CD4-positive, alpha-beta T cell treated with Interleukin-10 for 1 hour (primary cell): ENCODE results near the gene C11orf24.
"Not testable (repeated sequence)": the region's sequence is repeated elsewhere in the genome, so short reads cannot be mapped to it uniquely, and the experiment has no call there.

Source experiments
- DNase-seq: peaks from one replicate; pipeline ENCODE4 v3.0.0-alpha.2; 2020

C11orf24 gene

GRCh38 chr11:68271781-68272608, at the start of gene C11orf24:
C11orf24 (minus strand) TSS chr11:68271973; CDS start chr11:68263767, 8,206 bp downstream.
- peak; percentile 94 for DNase-seq

GRCh38 chr11:68317147-68317785, 45.5 kb upstream of the C11orf24 start:
- no peak for DNase-seq

GRCh38 chr11:68315171-68315920, 43.6 kb upstream of the C11orf24 start:
- no peak for DNase-seq

- no peak for DNase-seq
Measured at GRCh38 chr11:68314203-68315170, 42.7 kb upstream of the C11orf24 start.

- no peak for DNase-seq
Measured at GRCh38 chr11:68313574-68314202, 41.9 kb upstream of the C11orf24 start.

- DNase-seq = no peak
Measured at GRCh38 chr11:68312780-68313573, 41.2 kb upstream of the C11orf24 start.

- DNase-seq = no peak
Measured at GRCh38 chr11:68312117-68312779, 40.5 kb upstream of the C11orf24 start, which contains the start of gene LRP5. LRP5 (plus strand) TSS chr11:68312591; CDS start chr11:68312715, 124 bp downstream.

GRCh38 chr11:68311160-68312116, 39.7 kb upstream of the C11orf24 start:
- DNase-seq = no peak

GRCh38 chr11:68309621-68310185, 37.9 kb upstream of the C11orf24 start:
- DNase-seq = no peak

GRCh38 chr11:68308068-68308467, 36.3 kb upstream of the C11orf24 start:
- DNase-seq = no peak

- DNase-seq = no peak
Measured at GRCh38 chr11:68306636-68307035, 34.9 kb upstream of the C11orf24 start.

GRCh38 chr11:68303982-68304780, 32.4 kb upstream of the C11orf24 start:
- no peak for DNase-seq

- no peak for DNase-seq
Measured at GRCh38 chr11:68303083-68303482, 31.3 kb upstream of the C11orf24 start.

GRCh38 chr11:68302670-68303069, 30.9 kb upstream of the C11orf24 start:
- no peak for DNase-seq

GRCh38 chr11:68302256-68302655, 30.5 kb upstream of the C11orf24 start:
- DNase-seq = no peak

- DNase-seq = no peak
Measured at GRCh38 chr11:68300076-68300830, 28.5 kb upstream of the C11orf24 start.

- DNase-seq = not testable (repeated sequence)
Measured at GRCh38 chr11:68299517-68299879, 27.7 kb upstream of the C11orf24 start.
